GM18868 (cell line): ENCODE measurements around the gene XYLT1.
"Not testable (repeated sequence)": the region's sequence is repeated elsewhere in the genome, so short reads cannot be mapped to it uniquely, and the experiment has no call there.

Experiments
- ATAC-seq: cut with Tn5 transposase; IDR thresholded peaks from one replicate; pipeline ENCODE4 v1.9.1; 2021; ENCODE audit warnings: mild to moderate bottlenecking, moderate library complexity; ENCODE audit not compliant: unreplicated experiment

The XYLT1 gene

DNA sequence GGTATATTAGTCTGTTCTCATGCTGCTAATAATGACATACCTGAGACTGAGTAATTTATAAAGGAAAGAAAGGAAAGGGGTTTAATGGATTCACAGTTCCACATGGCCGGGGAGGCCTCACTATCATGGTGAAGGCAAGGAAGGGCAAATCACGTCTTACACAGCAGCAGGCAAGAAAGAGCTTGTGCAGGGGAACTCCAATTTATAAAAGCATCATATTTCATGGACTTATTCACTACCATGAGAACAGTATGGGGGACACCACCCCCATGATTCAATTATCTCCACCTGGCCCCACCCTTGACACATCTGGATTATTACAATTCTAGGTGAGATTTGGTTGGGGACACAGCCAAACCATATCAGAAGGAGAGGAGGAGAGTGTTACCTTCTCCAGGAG, 17.7 kb upstream of the XYLT1 start:
- ATAC-seq = no peak

DNA sequence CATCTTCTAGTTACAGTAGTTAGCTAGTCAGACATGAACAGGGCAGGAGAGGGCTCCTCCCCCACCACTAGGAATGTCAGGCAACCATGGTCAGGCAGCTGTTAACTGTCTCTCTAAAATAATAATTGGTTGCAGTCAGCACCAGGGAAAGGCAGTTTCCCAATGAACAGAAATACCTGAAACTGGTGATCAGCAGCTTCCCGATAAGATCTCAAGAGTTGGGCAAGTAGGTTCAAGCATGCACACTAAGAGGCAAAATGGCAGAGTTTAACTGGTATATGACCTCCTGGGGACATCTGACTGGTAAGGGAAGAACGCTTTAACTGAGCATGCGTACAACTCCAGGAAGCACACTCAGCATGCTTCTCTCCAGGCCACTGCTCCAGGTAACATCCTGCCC, 12.6 kb upstream of the XYLT1 start:
- no peak for ATAC-seq

DNA sequence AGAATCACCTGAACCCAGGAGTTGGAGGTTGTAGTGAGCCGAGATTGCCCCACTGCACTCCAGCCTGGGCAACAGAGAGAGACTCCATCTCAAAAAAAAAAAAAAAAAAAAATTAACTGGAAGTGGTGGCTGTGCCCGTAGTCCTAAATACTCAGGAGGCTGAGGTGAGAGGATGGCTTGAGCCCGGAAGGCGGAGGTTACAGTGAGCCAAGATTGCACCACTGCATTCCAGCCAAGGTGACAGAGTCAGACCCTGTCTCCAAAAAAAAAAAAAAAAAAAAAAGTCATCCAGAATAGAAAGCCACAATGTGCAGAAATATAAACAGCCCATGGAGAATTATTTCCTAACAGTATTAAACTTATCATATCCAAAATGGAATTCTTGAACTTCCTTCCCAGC, 11.6 kb upstream of the XYLT1 start:
- not testable (repeated sequence) for ATAC-seq

DNA sequence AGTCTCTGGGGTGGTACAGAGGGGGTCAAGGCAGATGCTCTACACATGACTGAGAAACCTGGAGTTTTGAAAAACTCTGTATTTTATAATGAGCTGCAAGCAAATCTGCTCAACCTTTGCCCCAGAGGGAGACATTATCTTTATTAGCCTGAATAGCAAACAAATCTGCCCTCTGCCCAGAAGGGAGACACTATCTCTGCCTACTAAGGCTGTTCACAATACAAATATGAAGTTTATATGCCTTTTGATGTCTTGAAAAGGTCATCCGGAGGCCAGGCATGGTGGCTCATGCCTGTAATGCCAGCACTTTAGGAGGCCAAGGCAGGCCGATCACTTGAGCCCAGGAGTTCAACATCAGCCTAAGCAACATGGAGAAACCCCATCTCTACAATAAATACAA, 11.0 kb upstream of the XYLT1 start:
- no peak for ATAC-seq

DNA sequence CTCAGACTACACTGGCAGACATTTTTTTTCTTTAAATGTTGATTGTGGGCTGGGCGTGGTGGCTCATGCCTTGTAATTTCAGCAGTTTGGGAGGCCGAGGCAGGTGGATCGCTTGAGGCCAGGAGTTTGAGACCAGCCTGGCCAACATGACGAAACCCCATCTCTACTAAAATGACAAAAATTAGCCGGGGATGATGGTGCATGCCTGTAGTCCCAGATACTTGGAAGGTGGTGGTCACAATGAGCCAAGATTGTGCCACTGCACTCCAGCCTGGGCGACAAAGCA, 6.4 kb upstream of the XYLT1 start:
- ATAC-seq = not testable (repeated sequence)

DNA sequence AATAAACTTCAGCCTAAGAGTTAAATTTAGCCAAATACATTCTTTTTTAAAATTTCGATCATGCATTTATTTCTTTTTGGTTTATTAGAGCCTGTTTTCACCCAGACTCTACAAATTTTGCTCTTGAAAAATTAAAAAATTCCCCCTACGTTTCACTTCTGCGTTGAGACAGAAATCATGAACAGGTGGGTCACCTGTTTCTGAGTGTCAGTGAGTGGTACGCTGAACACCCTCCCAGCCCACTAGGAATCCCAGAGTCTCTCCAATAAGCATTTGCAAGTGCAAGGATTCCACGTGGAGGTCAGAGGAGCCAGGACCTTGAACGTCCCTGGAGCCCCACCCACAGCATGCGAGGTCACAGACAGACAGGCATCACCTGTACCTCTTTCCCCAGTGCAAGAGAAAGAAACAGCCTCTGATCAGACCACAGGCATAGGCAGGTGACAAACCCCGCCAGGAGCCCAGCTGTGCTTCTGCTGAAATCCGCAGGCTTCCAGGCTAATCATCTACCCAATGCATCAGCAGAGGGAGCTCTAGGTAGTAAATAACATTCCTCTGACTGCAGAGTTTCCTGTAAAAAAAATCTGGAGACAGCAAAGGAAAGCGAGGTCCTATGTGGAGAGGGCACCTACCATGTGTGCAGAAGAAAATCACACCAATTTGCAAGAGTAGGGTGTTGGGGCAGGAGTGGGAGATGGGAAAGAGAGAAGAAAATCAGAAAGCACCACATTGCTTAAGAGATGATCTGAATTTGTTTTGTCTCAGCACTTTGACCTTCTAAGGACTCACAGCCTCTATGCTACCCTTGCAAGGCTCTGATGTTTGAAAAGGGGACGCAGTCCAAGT, 5.9 kb upstream of the XYLT1 start:
- no peak for ATAC-seq

DNA sequence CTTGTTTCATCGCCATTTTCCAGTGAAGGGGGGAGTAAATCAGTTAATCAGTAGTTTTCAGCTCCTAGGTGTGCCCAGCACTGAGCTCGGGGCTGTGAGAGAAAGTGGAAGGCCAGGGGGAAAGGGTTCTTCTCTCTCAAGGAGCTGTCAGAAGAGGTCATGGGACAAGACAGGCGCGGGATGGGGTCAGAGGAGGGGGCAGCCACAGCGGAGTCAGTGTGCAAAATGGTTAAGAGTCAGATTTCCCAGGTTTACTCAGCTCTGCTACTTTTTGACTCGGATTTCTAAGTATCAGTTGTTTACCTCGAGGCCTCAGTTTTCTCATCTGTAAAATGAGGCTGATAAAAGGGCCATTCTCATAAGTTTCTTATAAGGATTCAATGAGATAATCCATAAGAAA, 4.3 kb upstream of the XYLT1 start:
- ATAC-seq = no peak

DNA sequence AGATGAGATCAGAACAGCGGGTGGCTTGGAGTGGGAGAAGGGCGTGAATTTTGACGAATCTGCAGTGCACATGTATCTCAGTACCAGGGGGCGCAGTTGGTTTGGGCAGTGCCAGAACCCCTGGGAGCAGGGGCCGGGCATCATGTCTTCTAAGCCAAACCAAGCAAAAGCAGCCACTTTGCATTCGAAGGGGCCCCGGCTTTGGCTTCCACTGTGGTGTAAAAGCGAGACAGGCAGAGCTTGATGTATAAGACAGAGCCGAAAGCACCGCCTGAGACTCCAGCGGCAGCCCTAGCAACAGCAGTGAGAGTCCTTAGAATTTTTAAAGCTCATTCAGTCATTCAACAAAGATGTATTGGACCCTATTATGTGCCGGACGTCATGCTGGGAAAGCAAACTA, 3.8 kb upstream of the XYLT1 start:
- ATAC-seq = no peak

DNA sequence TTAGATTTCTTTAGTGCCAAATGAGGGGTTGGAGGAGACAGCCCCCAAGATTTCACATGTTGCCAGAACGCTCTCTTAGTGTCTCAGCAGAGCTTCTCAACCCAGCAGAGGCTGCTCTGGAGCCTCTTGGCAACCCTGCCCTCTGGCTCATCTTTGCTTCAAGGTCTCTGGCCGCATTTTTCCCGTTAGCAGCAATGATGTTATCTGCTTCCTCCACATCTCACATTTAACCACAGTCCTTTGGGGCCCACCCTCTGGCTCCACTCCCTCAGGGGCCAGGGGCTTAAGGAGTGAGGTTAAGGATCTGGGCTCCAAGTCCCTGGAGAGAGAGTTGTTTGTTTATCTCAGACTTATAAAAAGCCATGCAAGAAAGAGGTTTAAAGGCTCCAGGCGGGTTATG, 3.3 kb upstream of the XYLT1 start:
- ATAC-seq = no peak

DNA sequence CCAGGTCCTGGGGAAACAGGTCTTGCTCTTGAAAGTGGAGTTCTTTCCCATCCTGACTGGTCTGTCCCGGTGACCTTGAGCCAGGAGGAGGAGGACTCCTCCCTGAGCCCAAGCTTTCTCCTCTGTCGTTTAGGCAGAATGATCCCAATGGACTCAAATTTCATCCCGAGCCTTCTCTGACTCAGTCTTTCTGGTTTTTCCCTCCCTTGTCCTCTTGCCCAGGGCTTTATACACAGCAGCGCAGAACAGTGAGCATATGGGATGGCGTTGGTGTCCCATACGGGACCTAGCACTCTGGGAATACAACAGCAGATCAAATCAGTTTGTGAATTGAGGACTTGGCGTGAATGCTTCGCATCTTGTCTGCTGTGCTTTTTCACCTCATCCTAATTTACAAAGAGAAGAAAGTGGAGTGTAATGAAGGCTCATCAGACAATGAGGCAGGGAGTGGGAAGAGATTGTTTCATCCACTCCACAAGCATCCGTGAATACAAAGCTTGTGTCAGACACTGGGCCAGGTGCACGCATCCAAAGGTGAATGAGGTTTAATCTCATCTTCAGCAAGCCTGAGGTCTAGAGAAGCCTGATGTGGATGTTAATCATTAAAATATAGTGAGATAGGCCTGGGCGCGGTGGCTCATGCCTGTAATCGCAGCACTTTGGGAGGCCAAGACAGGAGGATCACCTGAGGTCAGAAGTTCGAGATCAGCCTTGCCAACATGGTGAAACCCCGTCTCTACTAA, 1.1 kb upstream of the XYLT1 start:
- no peak for ATAC-seq

DNA sequence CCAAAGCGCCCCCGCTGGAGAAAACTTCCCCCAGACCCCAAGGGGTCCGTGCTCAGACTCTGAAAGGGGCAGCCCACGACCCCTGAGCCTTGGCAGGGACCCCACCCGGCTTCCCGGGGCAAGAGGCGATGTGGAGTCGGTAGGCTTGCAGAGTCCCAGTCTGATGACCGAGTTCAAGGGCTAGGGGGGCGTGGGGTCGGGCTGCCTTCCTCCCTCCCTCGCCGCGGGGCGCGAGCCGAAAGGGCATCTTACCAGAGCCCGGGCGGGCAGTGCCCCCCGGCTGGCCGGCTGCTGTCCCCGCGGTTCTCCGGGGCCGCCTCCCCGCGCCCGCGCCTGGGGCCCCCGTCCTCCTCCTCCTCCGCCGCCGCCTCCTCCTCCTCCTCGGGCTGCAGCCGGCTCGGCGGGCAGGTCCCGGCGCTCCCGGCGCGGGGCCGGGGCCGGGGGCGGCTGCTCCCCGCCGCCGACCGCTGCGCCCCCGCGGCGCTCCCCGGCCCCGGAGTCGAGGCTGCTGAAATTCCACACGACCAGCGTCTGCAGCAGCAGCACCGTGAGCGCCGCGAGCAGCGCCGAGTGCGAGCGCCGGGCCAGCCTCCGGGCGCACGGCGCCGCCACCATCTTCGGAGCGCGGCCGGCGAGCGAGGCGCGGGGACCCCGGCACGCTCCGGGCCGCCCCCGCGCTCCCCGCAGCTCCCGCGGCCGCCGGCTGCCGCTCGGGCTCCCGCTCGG, 415 bp downstream of the XYLT1 start:
- no peak for ATAC-seq

DNA sequence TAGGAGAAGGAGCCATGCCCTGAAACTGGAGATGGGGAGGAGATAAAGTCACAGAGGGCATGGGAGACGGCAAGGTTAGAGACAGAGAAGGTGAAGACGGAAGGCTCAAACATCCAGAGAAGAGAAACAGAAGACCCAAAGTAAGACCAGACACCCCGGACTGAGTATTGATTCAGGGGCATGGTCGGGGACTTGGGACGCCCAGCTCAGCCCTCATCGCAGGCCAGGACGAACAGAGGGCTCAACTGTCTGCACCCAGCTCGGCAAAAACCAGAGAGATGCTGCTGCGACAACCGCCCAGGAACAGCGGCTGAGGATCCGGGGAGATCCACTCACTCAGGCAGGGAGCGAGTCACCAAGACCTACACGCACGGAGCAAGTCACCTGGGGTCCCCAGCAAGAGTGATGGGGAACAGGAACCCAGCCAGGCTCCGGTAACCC, 999 bp downstream of the XYLT1 start:
- ATAC-seq = no peak

DNA sequence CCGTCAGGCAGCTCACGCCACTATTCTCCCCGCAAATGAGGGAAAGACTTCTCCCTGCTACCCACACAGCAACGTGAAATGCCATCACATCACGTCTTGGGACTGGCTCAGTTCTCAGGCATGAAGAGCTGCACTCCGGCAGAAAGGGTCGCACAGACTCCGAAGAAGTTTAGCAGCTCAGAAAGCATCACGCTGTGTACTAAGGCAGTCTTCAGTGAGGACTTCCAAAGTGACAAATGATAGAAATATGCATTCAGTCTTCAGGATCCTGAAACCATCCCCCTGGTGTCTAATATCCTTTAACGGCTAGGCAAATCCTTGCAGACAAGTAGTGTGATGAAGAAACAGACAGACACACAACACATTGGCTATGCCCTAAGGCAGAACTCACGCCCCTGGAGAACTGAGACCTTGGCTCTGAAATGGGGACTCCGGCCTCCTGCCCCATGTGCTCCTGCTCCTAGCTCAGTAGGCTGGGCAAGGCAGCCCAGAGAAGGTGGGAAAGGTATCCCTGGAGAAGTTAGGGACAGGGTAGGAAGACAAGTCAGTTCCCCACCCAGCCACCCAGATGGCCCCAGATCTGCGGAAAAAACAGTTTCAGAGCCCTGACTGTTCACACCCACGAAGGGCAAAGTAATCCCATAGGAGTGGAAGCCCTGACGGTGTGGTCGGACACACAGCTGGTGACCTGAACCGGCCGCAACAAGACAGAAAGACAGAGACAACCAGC, 1.6 kb downstream of the XYLT1 start:
- no peak for ATAC-seq

DNA sequence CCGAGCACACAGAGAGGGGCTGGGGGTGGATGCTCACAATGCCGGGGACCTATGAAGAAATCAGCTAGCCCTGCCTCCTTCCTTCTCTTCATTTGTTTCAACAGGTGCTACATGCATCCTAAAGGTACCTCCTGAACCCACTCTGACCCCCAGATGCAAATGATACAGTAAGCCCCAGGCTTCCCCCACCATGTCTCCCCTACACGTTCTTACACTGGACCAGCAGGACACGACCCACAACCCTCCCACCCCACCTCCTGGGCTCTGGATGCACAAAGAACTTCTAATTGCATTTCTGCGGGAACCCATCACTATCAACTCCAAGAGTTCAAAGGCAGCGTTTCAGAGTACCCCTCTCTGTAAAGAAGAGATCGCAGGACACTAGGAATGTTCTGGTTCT, 2.1 kb downstream of the XYLT1 start:
- ATAC-seq = no peak

DNA sequence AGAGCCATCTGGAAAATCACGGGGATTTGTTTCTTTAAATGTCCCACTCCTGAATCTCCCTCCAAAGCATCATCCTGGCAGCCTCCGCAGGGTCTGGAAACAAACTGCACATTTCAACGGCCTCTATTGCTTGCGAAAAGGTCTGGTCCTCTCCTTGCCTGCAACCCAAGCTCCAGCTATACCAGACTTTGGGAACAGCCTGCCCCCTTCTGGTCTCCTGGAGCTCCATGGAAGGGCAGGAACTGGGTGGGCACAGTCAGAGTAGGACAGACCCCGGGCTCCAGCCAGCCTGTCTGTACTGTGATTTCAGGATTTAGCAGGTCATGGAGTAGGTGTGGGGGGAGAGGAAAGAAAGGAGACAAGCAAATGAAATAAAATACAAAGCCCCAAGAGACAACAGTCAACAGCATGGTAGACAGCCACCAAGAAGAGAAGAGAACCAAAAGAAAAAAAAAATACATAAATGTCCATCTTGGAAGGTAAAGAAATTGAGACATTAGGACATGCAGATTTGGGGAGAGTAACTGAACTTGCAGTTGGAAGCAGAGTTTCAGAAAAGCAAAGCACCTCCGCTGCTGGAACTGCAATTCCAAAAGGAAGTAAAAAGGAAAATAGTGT, 2.7 kb downstream of the XYLT1 start:
- ATAC-seq = no peak

DNA sequence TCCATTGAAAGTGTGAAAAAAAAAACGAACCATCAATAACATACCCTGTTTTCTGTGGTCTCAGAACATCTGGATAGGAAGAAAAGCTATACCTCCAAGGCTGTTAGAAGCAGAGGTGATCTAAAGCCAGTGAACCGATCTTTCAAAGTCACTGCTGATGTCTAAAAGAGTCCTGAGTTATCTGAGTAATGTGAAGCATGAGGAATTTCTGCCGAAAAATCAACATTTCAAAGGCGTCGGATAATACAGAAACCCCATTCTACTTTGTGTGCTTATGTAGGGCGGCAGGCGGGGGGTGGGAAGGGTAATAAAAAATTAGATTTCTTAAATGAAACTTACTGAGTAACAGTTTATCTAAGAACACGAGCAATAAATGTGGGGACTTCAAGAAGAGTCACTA, 3.9 kb downstream of the XYLT1 start:
- no peak for ATAC-seq

DNA sequence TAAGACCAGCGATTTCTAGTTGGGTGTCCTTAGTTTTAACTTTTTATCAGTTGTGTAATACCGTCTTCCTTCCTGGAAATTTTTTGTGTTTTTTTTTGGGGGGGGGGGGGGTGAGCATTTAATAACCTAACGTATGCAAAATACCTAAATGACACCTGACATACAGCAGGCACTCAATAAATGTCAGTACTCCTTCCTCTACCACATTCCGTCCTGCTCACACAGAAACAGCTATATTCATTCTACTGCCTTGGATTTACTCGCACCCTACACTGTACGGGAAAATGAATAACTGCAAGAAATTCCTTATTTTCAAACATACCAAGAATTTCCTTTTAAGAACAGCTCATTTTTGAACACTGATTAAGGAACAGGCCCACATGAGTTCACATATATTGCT, 5.3 kb downstream of the XYLT1 start:
- ATAC-seq = no peak

DNA sequence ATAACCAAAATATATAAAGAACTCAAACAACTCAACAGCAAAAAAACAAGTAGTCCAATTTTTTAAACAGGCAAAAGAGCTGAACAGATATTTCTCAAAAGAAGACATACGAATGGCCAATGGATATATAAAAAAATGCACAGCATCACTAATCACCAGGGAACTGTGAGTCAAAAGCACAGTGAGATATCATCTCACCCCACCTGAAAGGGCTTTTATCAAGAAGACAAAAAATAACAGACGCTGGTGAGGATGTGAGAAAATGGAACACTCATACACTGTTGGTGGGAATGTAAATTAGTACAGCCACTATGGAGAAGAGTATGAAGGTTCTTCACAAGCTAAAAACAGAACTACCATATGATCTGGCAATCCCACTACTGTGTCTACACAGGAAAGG, 7.4 kb downstream of the XYLT1 start:
- no peak for ATAC-seq

DNA sequence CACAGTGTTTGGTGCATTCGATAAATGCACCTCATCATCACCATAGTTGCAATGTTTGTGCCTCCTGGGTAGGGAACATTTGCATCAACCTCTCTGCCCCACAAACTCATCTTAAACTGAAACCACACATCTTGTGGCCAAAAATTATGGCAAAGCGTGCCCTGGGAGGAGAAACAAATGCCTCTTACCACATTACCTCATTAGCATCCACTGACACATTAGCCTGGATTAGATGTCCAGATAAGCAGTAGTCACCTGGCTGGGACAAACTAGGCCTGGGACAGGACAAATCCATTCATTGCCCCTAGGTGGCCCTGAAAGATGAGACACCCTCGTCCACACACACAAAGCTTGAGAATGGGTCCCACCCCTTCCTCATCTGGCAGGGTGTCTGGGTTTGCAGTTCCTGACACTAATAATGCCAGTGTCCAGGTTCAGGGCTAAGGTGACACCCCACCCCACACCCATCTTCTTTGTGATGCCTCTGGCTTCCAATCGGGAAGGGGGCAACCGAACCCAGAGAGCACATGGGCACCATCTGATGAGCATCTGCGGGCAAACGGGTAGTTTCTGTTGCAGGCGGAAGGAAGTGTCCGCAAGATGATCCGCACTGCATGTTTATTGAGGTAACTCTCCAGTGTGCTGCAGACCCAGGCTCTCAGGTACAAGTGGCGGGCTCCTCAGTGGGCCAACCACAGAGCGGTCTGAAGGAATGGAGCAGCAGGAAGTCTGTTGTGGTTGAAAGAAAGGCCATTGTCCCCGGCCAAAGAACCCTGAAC, 8.6 kb downstream of the XYLT1 start:
- no peak for ATAC-seq

DNA sequence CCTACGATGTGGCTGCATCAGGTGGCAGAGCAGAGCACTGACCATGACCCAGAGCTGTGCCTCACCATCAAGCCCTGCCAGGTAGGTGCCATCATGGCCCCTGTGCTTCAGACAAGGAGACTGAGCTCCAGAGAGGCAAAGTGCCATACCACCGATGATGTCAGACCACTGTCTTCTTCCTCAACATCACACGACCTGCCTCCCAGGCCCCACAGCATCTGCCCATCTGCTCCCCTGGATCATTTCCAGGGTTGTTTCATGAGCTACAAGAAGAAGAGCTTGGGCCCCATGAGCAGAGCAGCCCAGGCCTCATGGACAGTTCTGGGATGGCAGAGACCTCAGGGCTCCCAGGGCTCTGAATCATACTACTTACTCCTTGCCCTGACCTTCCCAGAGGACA, 9.9 kb downstream of the XYLT1 start:
- ATAC-seq = no peak
